Chondrocyte (in vitro differentiated cells): ENCODE results near the gene HPSE2. TPM values are rescaled to one million over a fixed set of nuclear protein-coding genes. Genes with fewer than 3 reads are reported as not detected.

ENCODE experiments used
- DNase-seq: peaks from one replicate; pipeline ENCODE4 v3.0.0; 2021; ENCODE audit warnings: mixed read lengths, low spot score
- H3K27ac Mint-ChIP-seq: one replicate; pipeline ENCODE4 v1.8.0; 2021; ENCODE audit warnings: mild to moderate bottlenecking, moderate library complexity, mixed read lengths; ENCODE audit not compliant: unreplicated experiment
- H3K27me3 Mint-ChIP-seq: 2 replicates; pipeline ENCODE4 v1.8.0; 2021; ENCODE audit warnings: low read depth, mixed read lengths
- H3K36me3 Mint-ChIP-seq: 2 replicates; pipeline ENCODE4 v1.8.0; 2021; ENCODE audit warnings: low read depth, mixed read lengths
- H3K4me1 Mint-ChIP-seq: 2 replicates; pipeline ENCODE4 v1.8.0; 2021; ENCODE audit warnings: low read depth, mild to moderate bottlenecking, mixed read lengths
- H3K4me3 Mint-ChIP-seq: one replicate; pipeline ENCODE4 v1.8.0; 2021; ENCODE audit warnings: mild to moderate bottlenecking, moderate library complexity, mixed read lengths; ENCODE audit not compliant: unreplicated experiment
- H3K9me3 Mint-ChIP-seq: 2 replicates; pipeline ENCODE4 v1.8.0; 2021; ENCODE audit warnings: low read depth, mixed read lengths
- CTCF ChIP-seq: fragments of 200-600 bp; sonication (generic); IDR thresholded peaks from 2 replicates; pipeline ENCODE4 v1.5.0; 2021; ENCODE audit warnings: antibody characterized with exemption, mild to moderate bottlenecking, moderate library complexity
- total RNA-seq: library from RNA; stranded (reverse); gene quantifications from 3 replicates; pipeline ENCODE4 v1.2.1, GENCODE V29; 2021

The HPSE2 gene
- total RNA-seq, 1 donor from 2014 or later = not detected

GRCh38 chr10:98924526-98924925, 311.1 kb downstream of the HPSE2 start:
- H3K36me3 Mint-ChIP-seq = no peaks in the 10 kb centered on the region
- no peak for DNase-seq
- H3K9me3 Mint-ChIP-seq = peaks cover 2% of the 10 kb centered on the region
- TF ChIP-seq CTCF = no peak
- H3K4me3 Mint-ChIP-seq = no peak overlapping the region
- H3K27me3 Mint-ChIP-seq = peaks cover 5% of the 10 kb centered on the region
- H3K4me1 Mint-ChIP-seq = no peaks in the 10 kb centered on the region
- H3K27ac Mint-ChIP-seq = no peak overlapping the region

GRCh38 chr10:98921316-98921715, 314.3 kb downstream of the HPSE2 start:
- H3K36me3 Mint-ChIP-seq = no peaks in the 10 kb centered on the region
- TF ChIP-seq CTCF = no peak
- DNase-seq = no peak
- no peaks in the 10 kb centered on the region for H3K9me3 Mint-ChIP-seq
- no peak overlapping the region for H3K27ac Mint-ChIP-seq
- H3K27me3 Mint-ChIP-seq = peaks cover 5% of the 10 kb centered on the region
- no peaks in the 10 kb centered on the region for H3K4me1 Mint-ChIP-seq
- no peak overlapping the region for H3K4me3 Mint-ChIP-seq

- Mint-ChIP-seq H3K27ac (no peak overlapping the region), H3K36me3 (no peaks in the 10 kb centered on the region), H3K9me3 (no peaks in the 10 kb centered on the region), H3K4me1 (no peaks in the 10 kb centered on the region), H3K27me3 (peaks cover 5% of the 10 kb centered on the region), H3K4me3 (no peak overlapping the region)
- DNase-seq = no peak
- TF ChIP-seq CTCF = no peak
Measured at GRCh38 chr10:98920807-98921206, 314.8 kb downstream of the HPSE2 start.

GRCh38 chr10:98920360-98920759, 315.3 kb downstream of the HPSE2 start:
- peaks cover 5% of the 10 kb centered on the region for H3K27me3 Mint-ChIP-seq
- no peak overlapping the region for H3K27ac Mint-ChIP-seq
- no peak overlapping the region for H3K4me3 Mint-ChIP-seq
- H3K36me3 Mint-ChIP-seq = no peaks in the 10 kb centered on the region
- H3K4me1 Mint-ChIP-seq = no peaks in the 10 kb centered on the region
- H3K9me3 Mint-ChIP-seq = no peaks in the 10 kb centered on the region
- no peak for TF ChIP-seq CTCF
- DNase-seq = no peak

GRCh38 chr10:98919899-98920298, 315.8 kb downstream of the HPSE2 start:
- H3K4me1 Mint-ChIP-seq = no peaks in the 10 kb centered on the region
- H3K9me3 Mint-ChIP-seq = no peaks in the 10 kb centered on the region
- no peaks in the 10 kb centered on the region for H3K36me3 Mint-ChIP-seq
- no peak overlapping the region for H3K27ac Mint-ChIP-seq
- TF ChIP-seq CTCF = no peak
- H3K4me3 Mint-ChIP-seq = no peak overlapping the region
- DNase-seq = no peak
- H3K27me3 Mint-ChIP-seq = peaks cover 5% of the 10 kb centered on the region
